Measurements from ENCODE around the gene PPP2R5C.
"Not testable (repeated sequence)": the region's sequence is repeated elsewhere in the genome, so short reads cannot be mapped to it uniquely, and the experiment has no call there.

The PPP2R5C gene

DNA sequence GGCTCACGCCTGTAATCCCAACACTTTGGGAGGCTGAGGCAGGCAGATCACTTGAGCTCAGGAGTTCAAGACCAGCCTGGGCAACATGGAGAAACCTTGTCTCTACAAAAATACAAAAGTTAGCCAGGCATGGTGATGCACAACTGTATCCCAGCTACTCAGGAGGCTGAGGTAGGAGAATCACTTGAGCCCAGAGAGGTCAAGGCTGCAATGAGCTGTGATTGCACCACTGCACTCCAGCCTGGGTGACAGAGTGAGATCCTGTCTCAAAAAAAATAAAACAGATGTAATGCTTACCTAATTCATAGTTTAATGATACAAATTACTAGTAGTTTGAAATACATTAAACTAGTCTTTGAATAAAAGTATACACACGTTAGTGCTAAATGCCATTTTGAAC, 209.9 kb downstream of the PPP2R5C start:
- not testable (repeated sequence) for DNase-seq

DNA sequence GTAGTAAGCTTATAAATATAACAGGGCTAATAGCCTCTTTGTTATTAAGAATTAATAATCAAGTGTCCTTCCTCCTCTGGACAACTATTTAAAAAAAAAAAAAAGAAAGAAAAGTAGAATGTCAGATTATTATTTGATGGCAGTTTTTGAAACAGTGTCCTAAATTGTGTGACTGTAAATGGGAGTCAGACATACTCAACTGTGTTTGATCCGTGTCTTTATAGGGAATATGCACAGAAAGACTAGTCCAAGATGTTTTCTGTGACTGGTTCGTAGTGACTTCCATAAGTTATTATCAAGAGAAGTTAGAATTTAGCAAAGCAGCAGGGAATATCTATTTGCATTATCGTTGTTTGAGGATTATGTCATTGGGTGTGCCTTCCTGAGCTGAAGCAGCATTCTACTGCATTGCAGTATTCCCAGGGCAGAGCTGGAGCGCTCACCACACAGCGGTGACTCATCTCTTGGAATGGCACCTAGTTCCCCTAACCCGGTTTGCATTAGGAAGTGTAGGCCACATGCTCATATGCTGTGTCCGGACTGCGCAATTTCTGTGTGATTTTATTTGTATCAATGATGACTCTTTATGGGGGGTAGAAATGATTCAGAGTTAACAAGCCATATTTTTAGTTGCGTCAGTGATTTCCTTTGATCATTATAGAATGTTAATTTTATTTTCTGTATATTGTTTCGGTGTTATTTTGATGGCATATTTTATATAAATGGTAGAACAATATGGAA, 210.8 kb downstream of the PPP2R5C start:
- peak; percentile 100 for DNase-seq

DNA sequence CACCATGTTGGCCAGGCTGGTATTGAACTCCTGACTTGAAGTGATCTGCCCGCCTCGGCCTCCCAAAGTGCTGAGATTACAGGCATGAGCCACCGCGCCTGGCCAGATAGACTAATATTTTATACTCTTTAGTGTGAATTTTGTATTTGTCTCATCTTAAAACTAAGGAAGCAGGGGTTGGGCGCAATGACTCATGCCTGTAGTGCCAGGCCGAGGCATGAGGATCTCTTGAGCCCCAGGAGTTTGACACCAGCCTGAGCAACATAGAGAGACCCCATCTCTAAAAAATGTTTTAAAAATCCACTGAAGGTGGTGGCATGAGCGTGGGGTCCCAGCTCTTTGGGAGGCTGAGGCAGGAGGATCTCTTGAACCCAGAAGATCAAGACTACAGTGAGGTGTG, 211.8 kb downstream of the PPP2R5C start:
- DNase-seq: no peak

DNA sequence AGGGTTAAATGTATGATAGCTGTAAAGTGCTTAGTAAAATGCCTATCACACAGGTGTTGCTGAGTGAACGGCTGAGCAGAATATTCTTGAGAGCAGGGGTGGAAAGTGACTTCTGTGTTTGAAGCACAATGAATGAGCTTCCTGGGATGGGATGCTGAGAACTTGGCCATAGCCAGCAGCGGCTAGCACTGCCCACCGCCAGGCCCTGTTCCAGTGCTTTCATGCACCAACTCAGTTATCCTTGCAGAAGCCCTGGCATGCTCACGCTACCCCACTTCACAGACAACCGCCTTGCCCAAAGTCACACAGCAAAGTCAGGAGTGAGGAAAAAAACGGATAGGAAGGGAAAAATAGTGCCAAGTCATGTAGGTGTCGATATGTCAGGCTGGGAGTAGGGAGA, 213.7 kb downstream of the PPP2R5C start:
- no peak for DNase-seq
